GM23248 (cell line): ENCODE measurements around the gene CD7. TPM values are rescaled to one million over a fixed set of nuclear protein-coding genes. Genes with fewer than 3 reads are reported as not detected.
A peak's percentile ranks its signal among the peaks of the same experiment; 100 is the strongest.

ENCODE experiments used
- DNase-seq: peaks from one replicate; pipeline ENCODE4 v3.0.0-alpha.2; 2015
- H2AFZ ChIP-seq: fragments of 200-600 bp; sonication (generic); 2 replicates; pipeline ENCODE4 v1.6.1; 2016; ENCODE audit warnings: antibody characterized with exemption
- H3F3A ChIP-seq: fragments of 200-600 bp; sonication (generic); 2 replicates; pipeline ENCODE4 v1.6.1; 2016; ENCODE audit warnings: mild to moderate bottlenecking, antibody characterized with exemption, mixed run types; ENCODE audit not compliant: insufficient read depth
- H3K27ac ChIP-seq: fragments of 200-600 bp; sonication (generic); 2 replicates; pipeline ENCODE4 v1.5.1; 2016; ENCODE audit warnings: mild to moderate bottlenecking
- H3K27me3 ChIP-seq: fragments of 200-600 bp; sonication (generic); replicated peaks from 2 replicates; pipeline ENCODE4 v1.6.1; 2016; ENCODE audit warnings: mild to moderate bottlenecking; ENCODE audit not compliant: insufficient read depth
- H3K36me3 ChIP-seq: fragments of 200-600 bp; sonication (generic); 2 replicates; pipeline ENCODE4 v1.6.1; 2016; ENCODE audit warnings: low read depth, mild to moderate bottlenecking
- H3K4me1 ChIP-seq: fragments of 200-600 bp; sonication (generic); 2 replicates; pipeline ENCODE4 v1.6.1; 2016; ENCODE audit warnings: mild to moderate bottlenecking; ENCODE audit not compliant: insufficient read depth
- H3K4me2 ChIP-seq: fragments of 200-600 bp; sonication (generic); one replicate; pipeline ENCODE4 v1.6.1; 2016; ENCODE audit warnings: mild to moderate bottlenecking; ENCODE audit not compliant: unreplicated experiment
- H3K4me3 ChIP-seq: fragments of 200-600 bp; sonication (generic); 2 replicates; pipeline ENCODE4 v1.5.1; 2016; ENCODE audit warnings: mild to moderate bottlenecking
- H3K79me2 ChIP-seq: fragments of 200-600 bp; sonication (generic); 2 replicates; pipeline ENCODE4 v1.6.1; 2016; ENCODE audit warnings: mild to moderate bottlenecking; ENCODE audit not compliant: insufficient read depth
- H3K9ac ChIP-seq: fragments of 200-600 bp; sonication (generic); 2 replicates; pipeline ENCODE4 v1.6.1; 2016; ENCODE audit warnings: mild to moderate bottlenecking
- H3K9me2 ChIP-seq: fragments of 200-600 bp; sonication (generic); 2 replicates; pipeline ENCODE4 v1.6.1; 2016; ENCODE audit warnings: mixed run types, mild to moderate bottlenecking, moderate library complexity; ENCODE audit not compliant: insufficient read depth
- H3K9me3 ChIP-seq: fragments of 200-600 bp; sonication (generic); one replicate; pipeline ENCODE4 v1.6.1; 2017; ENCODE audit warnings: low read depth
- H4K20me1 ChIP-seq: fragments of 200-600 bp; sonication (generic); 2 replicates; pipeline ENCODE4 v1.6.0; 2016; ENCODE audit not compliant: insufficient read depth
- EZH2 ChIP-seq: fragments of 200-600 bp; sonication (generic); IDR thresholded peaks from 2 replicates; pipeline ENCODE4 v1.6.1; 2018; ENCODE audit warnings: antibody characterized with exemption, mild to moderate bottlenecking; ENCODE audit not compliant: insufficient read depth, poor library complexity, severe bottlenecking
- EZH2phosphoT487 ChIP-seq: fragments of 200-600 bp; sonication (generic); IDR thresholded peaks from 2 replicates; pipeline ENCODE4 v1.6.1; 2018; ENCODE audit warnings: antibody characterized with exemption, moderate library complexity, mild to moderate bottlenecking, low read depth; ENCODE audit not compliant: insufficient read depth
- WGBS, 2 experiments: methylation state at CpG; one replicate each; pipeline ENCODE4 v1.1.6; 2015 to 2017; ENCODE audit warnings: low lambda C conversion rate in 2 of 2, low coverage in 1 of 2; ENCODE audit errors: missing lambda C conversion rate in 2 of 2; 5-methylcytosine and 5-hydroxymethylcytosine counted together
- in situ Hi-C: fragments of 300-500 bp; cut with MboI; formaldehyde crosslinking; loops from 2 replicates; pipeline ENCODE4 v1.15.0; 2020
- polyA plus RNA-seq: library from polyadenylated mRNA; unstranded; fragments of >200 nt; fragmentation: Nextera tagmentation; extraction: Ambion mirVana; gene quantifications from 2 replicates; pipeline ENCODE4 v1.2.1, GENCODE V29; 2016
- total RNA-seq: library from RNA; depleted of rRNA; stranded (reverse); fragments of >200 nt; shearing (Covaris generic); gene quantifications from 2 replicates; pipeline ENCODE4 v1.2.3, GENCODE V29; 2014

CD7 gene
- total and polyA plus RNA-seq, 2 experiments from 2014 or later: 0.22 to 0.23 TPM

GRCh38 chr17:82318169-82318498, 726 bp upstream of the CD7 start:
- Histone ChIP-seq H3K4me2 (no peak overlapping the region), H3K27me3 (peaks cover 16% of the 10 kb centered on the region), H3K36me3 (no peaks in the 10 kb centered on the region), H3K9me2 (no peaks in the 10 kb centered on the region), H3K9me3 (no peaks in the 10 kb centered on the region), H3K4me3 (no peak overlapping the region), H3F3A (no peaks in the 10 kb centered on the region), H3K79me2 (no peaks in the 10 kb centered on the region), H2AFZ (no peak overlapping the region), H4K20me1 (no peaks in the 10 kb centered on the region), H3K27ac (no peak overlapping the region), H3K9ac (no peak overlapping the region), H3K4me1 (no peaks in the 10 kb centered on the region)
- no peak for TF ChIP-seq EZH2phosphoT487
- TF ChIP-seq EZH2: no peak
- 93% methylated on average over 16 to 20 of the region's 20 CpGs for WGBS, 2 experiments
- in situ Hi-C loops: no loop called here
- DNase-seq: no peak

GRCh38 chr17:82316651-82317393, 586 bp downstream of the CD7 start:
- DNase-seq: no peak
- no peak overlapping the region for H3K27ac ChIP-seq
- H3K4me3 ChIP-seq: no peak overlapping the region
- in situ Hi-C loops: no loop called here
- H2AFZ ChIP-seq: no peak overlapping the region
- no peaks in the 10 kb centered on the region for H3F3A ChIP-seq
- no peaks in the 10 kb centered on the region for H3K9me3 ChIP-seq
- TF ChIP-seq EZH2 (no peak), EZH2phosphoT487 (no peak)
- no peaks in the 10 kb centered on the region for H3K4me1 ChIP-seq
- no peaks in the 10 kb centered on the region for H3K79me2 ChIP-seq
- H3K9ac ChIP-seq: no peak overlapping the region
- no peaks in the 10 kb centered on the region for H3K36me3 ChIP-seq
- H3K9me2 ChIP-seq: no peaks in the 10 kb centered on the region
- no peak overlapping the region for H3K4me2 ChIP-seq
- 56 to 65% methylated on average over 22 to 28 of the region's 29 CpGs for WGBS, 2 experiments
- H3K27me3 ChIP-seq: peaks cover 16% of the 10 kb centered on the region
- no peaks in the 10 kb centered on the region for H4K20me1 ChIP-seq

- in situ Hi-C loops: no loop called here
- no peak for DNase-seq
- Histone ChIP-seq H3K27ac (no peak overlapping the region), H3K9me3 (no peaks in the 10 kb centered on the region), H2AFZ (no peak overlapping the region), H3K27me3 (peaks cover 20% of the 10 kb centered on the region), H3K79me2 (no peaks in the 10 kb centered on the region), H3K4me1 (no peaks in the 10 kb centered on the region), H3K36me3 (no peaks in the 10 kb centered on the region), H4K20me1 (no peaks in the 10 kb centered on the region), H3K9me2 (no peaks in the 10 kb centered on the region), H3F3A (no peaks in the 10 kb centered on the region), H3K4me2 (no peak overlapping the region), H3K9ac (no peak overlapping the region), H3K4me3 (no peak overlapping the region)
- no peak for TF ChIP-seq EZH2phosphoT487
- TF ChIP-seq EZH2: peak; percentile 45
- WGBS, 2 experiments: 7 to 8% methylated on average over 25 to 36 of the region's 36 CpGs
These were observed 1.6 kb downstream of the CD7 start for GRCh38 chr17:82315703-82316358.

GRCh38 chr17:82314727-82315605, 2.4 kb downstream of the CD7 start:
- Histone ChIP-seq H3K9me3 (no peaks in the 10 kb centered on the region), H4K20me1 (no peaks in the 10 kb centered on the region), H3K36me3 (no peaks in the 10 kb centered on the region), H3K4me3 (no peak overlapping the region), H3K9ac (no peak overlapping the region), H3K4me2 (no peak overlapping the region), H3K9me2 (no peaks in the 10 kb centered on the region), H3K27me3 (peaks cover 20% of the 10 kb centered on the region), H3K4me1 (no peaks in the 10 kb centered on the region), H3K27ac (no peak overlapping the region), H3F3A (no peaks in the 10 kb centered on the region), H2AFZ (no peak overlapping the region), H3K79me2 (no peaks in the 10 kb centered on the region)
- in situ Hi-C loops: no loop called here
- no peak for TF ChIP-seq EZH2
- no peak for TF ChIP-seq EZH2phosphoT487
- no peak for DNase-seq
- WGBS, 2 experiments: 54 to 58% methylated on average over 18 to 32 of the region's 32 CpGs
